GM12801 (cell line): ENCODE data around the gene GLIS2.

Experiments
- TF ChIP-seq, protein P1 (sequence below): IDR thresholded peaks from one replicate; pipeline ENCODE4 v1.5.1; 2011; ENCODE audit warnings: control low read depth; ENCODE audit not compliant: insufficient read length; ENCODE audit errors: extremely low read depth

The GLIS2 gene

DNA sequence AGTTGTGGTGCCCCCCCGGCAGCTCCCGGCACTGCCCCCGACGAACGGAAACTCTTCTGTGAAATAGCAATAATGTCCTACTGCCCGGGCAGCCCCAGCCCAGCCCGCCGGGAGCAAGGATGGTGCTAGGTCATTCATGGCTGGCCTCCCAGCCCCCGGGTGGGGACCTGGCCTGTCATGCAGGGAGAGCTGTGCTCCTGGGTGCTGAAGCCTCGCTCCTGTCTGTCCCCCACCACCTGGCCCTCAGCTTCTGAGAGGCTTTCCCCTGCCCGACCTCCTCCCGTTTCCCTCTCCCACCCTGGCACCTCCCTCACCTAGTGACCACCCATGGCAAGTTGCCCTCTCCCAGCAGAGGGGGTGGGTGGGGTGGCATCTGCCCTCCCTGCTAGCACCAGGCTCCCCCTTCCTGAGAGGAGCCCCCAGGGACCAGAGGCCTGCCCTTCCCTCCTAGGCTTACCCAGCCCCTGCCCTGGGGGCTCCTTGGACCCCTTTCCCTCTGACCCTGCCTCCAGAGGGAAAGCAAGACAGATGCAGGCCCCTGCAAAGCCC lies 21.7 kb downstream of the GLIS2 start:
- TF ChIP-seq, protein P1, sequence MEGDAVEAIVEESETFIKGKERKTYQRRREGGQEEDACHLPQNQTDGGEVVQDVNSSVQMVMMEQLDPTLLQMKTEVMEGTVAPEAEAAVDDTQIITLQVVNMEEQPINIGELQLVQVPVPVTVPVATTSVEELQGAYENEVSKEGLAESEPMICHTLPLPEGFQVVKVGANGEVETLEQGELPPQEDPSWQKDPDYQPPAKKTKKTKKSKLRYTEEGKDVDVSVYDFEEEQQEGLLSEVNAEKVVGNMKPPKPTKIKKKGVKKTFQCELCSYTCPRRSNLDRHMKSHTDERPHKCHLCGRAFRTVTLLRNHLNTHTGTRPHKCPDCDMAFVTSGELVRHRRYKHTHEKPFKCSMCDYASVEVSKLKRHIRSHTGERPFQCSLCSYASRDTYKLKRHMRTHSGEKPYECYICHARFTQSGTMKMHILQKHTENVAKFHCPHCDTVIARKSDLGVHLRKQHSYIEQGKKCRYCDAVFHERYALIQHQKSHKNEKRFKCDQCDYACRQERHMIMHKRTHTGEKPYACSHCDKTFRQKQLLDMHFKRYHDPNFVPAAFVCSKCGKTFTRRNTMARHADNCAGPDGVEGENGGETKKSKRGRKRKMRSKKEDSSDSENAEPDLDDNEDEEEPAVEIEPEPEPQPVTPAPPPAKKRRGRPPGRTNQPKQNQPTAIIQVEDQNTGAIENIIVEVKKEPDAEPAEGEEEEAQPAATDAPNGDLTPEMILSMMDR: no peak

DNA sequence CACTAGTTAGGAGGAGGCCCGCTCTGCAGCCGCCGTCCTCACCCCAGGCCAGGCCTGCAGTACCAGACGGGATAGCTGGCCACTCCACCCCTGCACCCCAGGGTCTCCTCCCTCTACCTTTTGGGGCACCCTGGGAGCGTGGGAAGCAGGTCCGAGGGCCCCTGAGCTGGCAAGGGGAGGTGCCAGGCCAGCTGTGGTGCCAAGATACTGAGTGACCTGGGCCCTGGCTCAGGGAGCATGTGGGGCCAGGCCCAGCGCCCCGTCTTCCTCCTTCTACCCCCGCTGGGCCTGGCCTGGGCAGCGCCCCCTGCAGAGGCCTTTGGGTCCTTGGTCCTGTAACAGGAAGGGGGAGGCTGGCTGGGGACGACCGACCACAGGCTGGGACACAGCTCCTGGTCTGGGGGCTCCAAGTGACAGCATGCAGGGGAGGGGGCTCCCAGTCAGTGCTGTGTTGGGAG lies 22.3 kb downstream of the GLIS2 start:
- TF ChIP-seq, protein P1: no peak

DNA sequence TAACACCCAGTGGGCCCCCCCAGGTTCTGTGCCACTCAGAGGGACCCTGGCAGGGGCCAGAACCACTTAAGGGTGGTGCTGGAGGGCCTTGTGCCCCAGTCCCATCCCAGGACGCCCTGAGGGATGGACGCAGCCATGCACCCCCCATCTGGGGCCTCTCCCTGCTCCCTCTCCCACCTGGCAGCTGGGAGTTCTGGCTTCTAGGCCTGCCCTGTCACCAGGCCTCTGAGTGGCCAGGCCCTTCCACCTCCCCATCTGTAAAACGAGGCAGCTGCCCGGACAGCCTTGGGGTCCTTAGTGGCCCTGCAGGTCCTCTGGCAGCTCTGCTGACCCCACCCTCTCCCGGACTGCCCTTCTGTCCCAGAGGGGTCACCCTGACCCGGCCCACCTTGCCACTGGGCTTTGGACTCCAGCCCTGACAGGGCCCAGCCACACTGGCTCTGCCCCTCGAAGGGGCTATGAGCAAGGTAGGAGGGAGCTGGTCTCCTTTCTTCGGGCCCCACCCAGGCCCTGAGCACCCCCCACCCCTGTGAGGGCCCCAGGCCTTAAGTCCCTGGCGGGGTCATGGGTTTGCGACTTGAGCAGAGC lies 22.9 kb downstream of the GLIS2 start:
- TF ChIP-seq, protein P1: no peak

DNA sequence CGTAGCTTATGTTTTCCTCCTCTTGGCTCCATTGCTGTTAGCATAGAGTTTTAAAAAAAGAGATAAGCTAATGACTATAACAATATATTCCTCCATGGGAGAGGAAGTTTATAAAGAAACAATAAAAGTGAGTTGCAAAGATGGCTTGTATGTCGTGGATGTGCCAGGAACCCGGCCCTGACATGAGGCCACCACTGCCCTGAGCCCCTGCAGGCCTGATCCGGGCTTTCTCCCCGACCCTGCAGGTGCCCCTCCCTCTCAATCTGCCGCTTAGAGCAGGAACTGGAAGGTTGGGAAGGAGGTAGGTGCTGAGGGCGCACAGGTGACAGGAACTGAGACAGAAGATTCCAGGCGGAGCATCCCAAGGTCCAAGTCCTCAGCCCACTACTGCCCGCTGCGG lies 23.6 kb downstream of the GLIS2 start:
- TF ChIP-seq, protein P1: no peak

DNA sequence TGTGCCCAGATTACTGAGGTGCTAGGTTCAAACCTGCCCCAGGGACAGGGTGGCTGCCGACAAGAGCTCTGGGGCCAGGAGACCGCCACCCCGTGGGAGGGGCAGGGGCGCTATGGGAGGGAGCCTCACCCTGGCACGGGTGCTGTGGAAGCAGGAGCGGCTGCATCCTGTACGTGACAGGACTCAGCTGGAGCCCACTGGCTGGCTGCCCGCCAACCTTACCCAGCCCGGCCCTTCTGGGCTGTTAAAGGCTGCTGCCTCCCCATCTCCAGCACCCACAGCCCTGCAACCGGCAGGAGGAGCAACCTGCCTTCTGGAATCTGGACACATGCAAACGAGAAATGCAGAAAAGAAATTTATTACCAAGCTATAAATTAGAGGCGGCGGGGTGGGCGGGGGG lies 24.0 kb downstream of the GLIS2 start:
- TF ChIP-seq, protein P1: no peak

DNA sequence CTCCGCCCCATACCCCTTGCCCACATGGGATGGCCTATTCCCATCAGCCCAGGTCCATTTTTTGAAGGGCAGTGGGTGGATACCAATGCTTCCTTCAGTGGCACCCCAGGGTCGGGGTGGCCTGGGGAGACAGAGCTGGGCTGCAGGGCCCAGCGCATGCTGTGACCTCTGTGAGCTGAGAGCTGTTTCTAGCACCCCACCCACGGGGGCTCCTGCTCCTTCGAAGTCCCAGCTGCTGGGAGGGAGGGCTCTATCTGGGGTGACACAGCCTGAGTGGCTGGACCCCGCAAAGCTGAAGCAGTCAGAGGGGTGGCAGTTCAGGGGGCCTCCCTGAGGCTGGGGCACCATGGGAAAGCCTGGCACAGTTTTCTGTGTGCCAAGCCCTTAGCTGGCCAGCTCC lies 24.6 kb downstream of the GLIS2 start:
- TF ChIP-seq, protein P1: no peak

DNA sequence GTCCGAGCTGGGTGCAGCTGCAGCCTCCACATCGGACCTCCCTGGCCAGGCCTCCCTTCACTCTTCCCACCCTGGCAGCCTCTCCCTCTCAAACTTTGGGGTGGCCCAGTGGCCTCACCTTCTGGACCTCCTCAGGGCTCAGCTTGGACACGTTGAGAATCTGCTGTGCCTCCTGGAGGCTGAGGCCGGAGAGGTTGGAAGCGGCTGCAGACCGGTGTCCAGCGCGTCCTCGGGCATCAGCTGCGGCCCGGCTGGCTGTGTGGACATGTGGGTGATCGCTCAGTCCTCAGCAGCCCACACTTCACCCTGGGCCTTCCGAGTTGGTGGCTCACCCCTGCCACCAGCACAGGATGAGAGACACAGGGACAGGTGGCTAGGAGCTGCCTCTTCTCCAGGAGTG lies 25.4 kb downstream of the GLIS2 start:
- TF ChIP-seq, protein P1: no peak
